SHP77 (cell line): Measurements from ENCODE around the gene C1orf87.

ENCODE experiments used
- DNase-seq, 2 experiments: peaks; one replicate each; lab custom pipeline; 2025; lab: John Stamatoyannopoulos, UW

Gene C1orf87

GRCh38 chr1:60073605-60074278, at the start of gene C1orf87:
Gene C1orf87 (minus strand): TSS chr1:60073770. CDS start chr1:60072643, 1,127 bp downstream.
- no peak for DNase-seq

GRCh38 chr1:60118085-60118484, 44.5 kb upstream of the C1orf87 start:
- DNase-seq: no peak

- DNase-seq: no peak
Measured at GRCh38 chr1:60114745-60115318, 41.3 kb upstream of the C1orf87 start.

GRCh38 chr1:60113596-60113995, 40.0 kb upstream of the C1orf87 start:
- DNase-seq: no peak

- DNase-seq: no peak
Measured at GRCh38 chr1:60113028-60113427, 39.5 kb upstream of the C1orf87 start.

GRCh38 chr1:60111716-60112115, 38.1 kb upstream of the C1orf87 start:
- no peak for DNase-seq

- DNase-seq: no peak
Measured at GRCh38 chr1:60111118-60111517, 37.5 kb upstream of the C1orf87 start.

- DNase-seq: no peak
Measured at GRCh38 chr1:60108196-60108595, 34.6 kb upstream of the C1orf87 start.

- DNase-seq: no peak
Measured at GRCh38 chr1:60103186-60103585, 29.6 kb upstream of the C1orf87 start.

- DNase-seq: peak in 1 of 2 experiments; percentile 26
Measured at GRCh38 chr1:60102267-60103061, 28.9 kb upstream of the C1orf87 start.

GRCh38 chr1:60101516-60101915, 27.9 kb upstream of the C1orf87 start:
- DNase-seq: no peak

GRCh38 chr1:60091195-60091715, 17.7 kb upstream of the C1orf87 start:
- no peak for DNase-seq

- peak in 1 of 2 experiments; percentile 9 for DNase-seq
Measured at GRCh38 chr1:60090655-60091054, 17.1 kb upstream of the C1orf87 start.

GRCh38 chr1:60088620-60089155, 15.1 kb upstream of the C1orf87 start:
- DNase-seq: no peak

GRCh38 chr1:60087681-60088080, 14.1 kb upstream of the C1orf87 start:
- no peak for DNase-seq

- no peak for DNase-seq
Measured at GRCh38 chr1:60078182-60078581, 4.6 kb upstream of the C1orf87 start.

- no peak for DNase-seq
Measured at GRCh38 chr1:60071296-60071695, 2.3 kb downstream of the C1orf87 start.

GRCh38 chr1:60069691-60070090, 3.9 kb downstream of the C1orf87 start:
- no peak for DNase-seq

- DNase-seq: no peak
Measured at GRCh38 chr1:60068393-60069045, 5.1 kb downstream of the C1orf87 start.

GRCh38 chr1:60066001-60066400, 7.6 kb downstream of the C1orf87 start:
- no peak for DNase-seq

GRCh38 chr1:60065199-60065598, 8.4 kb downstream of the C1orf87 start:
- no peak for DNase-seq

- DNase-seq: no peak
Measured at GRCh38 chr1:60063561-60063960, 10.0 kb downstream of the C1orf87 start.
